Measurements from ENCODE around the gene STOML3. TPM values are rescaled to one million over a fixed set of nuclear protein-coding genes. Genes with fewer than 3 reads are reported as not detected.

STOML3 gene, protein sequence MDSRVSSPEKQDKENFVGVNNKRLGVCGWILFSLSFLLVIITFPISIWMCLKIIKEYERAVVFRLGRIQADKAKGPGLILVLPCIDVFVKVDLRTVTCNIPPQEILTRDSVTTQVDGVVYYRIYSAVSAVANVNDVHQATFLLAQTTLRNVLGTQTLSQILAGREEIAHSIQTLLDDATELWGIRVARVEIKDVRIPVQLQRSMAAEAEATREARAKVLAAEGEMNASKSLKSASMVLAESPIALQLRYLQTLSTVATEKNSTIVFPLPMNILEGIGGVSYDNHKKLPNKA
- not detected for total RNA-seq

DNA sequence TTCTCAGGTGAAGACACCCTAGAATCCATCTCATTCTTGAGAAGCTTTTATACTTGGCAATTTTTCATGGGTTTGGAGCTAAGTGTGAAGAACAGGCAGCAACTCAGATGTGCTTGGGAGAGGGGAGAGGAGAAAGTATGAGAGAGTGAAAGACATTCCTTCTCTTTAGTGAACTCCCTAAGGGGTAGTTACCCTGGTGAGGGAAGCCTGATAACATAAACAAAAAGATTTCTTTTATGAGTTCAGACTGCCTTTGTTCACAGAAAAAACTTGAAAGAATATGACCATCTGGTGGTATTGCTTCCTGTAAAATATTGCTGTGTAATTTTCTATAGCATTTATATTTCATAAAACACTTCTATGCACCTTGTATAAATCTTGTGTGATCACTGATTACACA lies at the start of gene STOML3:
Gene STOML3, minus strand, starts transcription at position 139 of the 400 bp plus-strand sequence. Its CDS starts 110 bp downstream, at position 29.
- H3K27me3 Mint-ChIP-seq = no peaks in the 10 kb centered on the region
- no peak within 1 kb of the TSS for H3K27ac Mint-ChIP-seq
- H3K4me1 Mint-ChIP-seq = no peaks in the 10 kb centered on the region
- ChIA-PET POLR2A (interaction anchor here (0.5 kb wide), 1 partner anchor 8 kb away, joined by 3 read pairs; no protein-coding TSS in a partner anchor), CTCF (no interaction called here)
- no peak for DNase-seq
- no peak within 1 kb of the TSS for H3K4me3 Mint-ChIP-seq
- H3K9me3 Mint-ChIP-seq = no peaks in the 10 kb centered on the region
- no peaks in the 10 kb centered on the region for H3K36me3 Mint-ChIP-seq (ENCODE audit: low read depth)

DNA sequence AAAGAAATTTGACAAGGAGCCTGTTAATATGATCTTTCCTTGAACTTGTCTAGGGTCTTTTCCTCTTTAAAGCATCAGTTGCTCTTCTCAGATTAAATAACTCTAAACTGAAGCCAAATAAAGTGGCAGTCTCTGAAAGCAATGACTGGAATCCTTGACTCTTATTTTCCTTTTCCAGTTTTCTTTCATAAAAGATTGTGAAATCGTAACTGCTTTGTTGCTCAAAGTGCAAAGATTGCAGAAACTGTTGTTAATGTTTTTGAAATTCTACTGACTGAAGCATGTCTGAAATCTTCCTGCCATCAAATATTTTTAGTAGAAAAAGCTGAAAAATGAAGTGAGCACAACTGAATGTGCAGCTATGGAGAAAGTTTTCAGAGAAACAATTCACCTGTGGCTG lies 49.6 kb upstream of the STOML3 start:
- CTCF ChIA-PET = no interaction called here
- H3K4me3 Mint-ChIP-seq = peak overlapping the region; percentile 30
- H3K9me3 Mint-ChIP-seq = no peaks in the 10 kb centered on the region
- peaks cover 33% of the 10 kb centered on the region for H3K36me3 Mint-ChIP-seq (ENCODE audit: low read depth)
- H3K27ac Mint-ChIP-seq = no peak overlapping the region
- POLR2A ChIA-PET = no interaction called here
- H3K4me1 Mint-ChIP-seq = peaks cover 40% of the 10 kb centered on the region
- H3K27me3 Mint-ChIP-seq = no peaks in the 10 kb centered on the region
- no peak for DNase-seq

DNA sequence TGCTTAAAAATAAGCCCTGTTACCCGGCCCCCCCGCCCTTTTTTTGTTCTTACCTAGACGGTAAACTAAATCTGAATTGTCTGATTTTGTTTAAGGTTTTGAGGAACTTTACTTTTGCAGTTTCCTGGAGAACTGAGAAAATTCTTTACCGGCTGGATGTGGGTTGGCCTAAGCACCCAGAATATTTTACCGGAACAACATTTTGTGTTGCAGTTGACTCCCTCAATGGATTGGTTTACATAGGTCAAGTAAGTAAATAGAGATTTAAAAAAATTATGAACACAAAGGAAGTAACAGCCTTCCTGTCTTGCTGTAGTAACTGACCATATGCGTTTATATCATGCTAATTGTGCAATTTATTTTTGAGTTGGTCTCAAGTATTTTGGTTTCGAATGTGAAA lies 48.4 kb upstream of the STOML3 start:
- no peak for DNase-seq
- H3K27ac Mint-ChIP-seq = peak overlapping the region; percentile 93
- peaks cover 51% of the 10 kb centered on the region for H3K4me1 Mint-ChIP-seq
- H3K9me3 Mint-ChIP-seq = no peaks in the 10 kb centered on the region
- peaks cover 22% of the 10 kb centered on the region for H3K36me3 Mint-ChIP-seq (ENCODE audit: low read depth)
- no peaks in the 10 kb centered on the region for H3K27me3 Mint-ChIP-seq
- H3K4me3 Mint-ChIP-seq = peak overlapping the region; percentile 87
- ChIA-PET POLR2A (interaction anchor here (0.6 to 4.1 kb wide), 8 partner anchors 9 to 1873 kb away, joined by 3 to 28 read pairs (median 7); no protein-coding TSS in a partner anchor), CTCF (interaction anchor here (1.1 to 3.9 kb wide), 2 partner anchors 22 to 638 kb away, joined by 3 to 18 read pairs; no protein-coding TSS in a partner anchor)

DNA sequence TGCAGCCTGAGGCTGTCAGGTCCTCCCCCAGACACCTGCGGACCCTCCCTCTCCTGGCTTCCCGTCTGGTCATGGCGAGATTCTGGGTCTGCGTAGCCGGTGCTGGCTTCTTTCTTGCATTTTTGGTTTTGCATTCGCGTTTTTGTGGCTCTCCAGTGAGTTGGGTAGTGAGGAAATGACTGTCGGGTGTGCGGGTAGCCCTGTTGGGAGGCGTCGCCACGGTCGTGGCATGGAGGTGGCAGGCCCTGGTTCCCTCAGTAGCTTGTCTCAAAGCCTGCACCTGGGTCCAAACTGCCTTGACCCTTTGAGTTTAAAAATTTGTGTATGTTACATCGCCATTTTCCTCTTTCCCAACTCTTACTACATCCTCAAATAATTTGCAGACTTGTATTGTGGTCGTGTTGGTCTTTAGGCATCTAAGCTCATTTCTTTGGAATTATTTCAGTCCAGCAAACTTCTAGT lies 48.0 kb upstream of the STOML3 start:
- peak overlapping the region; percentile 87 for H3K4me3 Mint-ChIP-seq
- ChIA-PET CTCF (interaction anchor here (0.8 to 3.9 kb wide), 4 partner anchors 10 to 639 kb away, joined by 3 to 18 read pairs (median 3); no protein-coding TSS in a partner anchor), POLR2A (interaction anchor here (0.6 to 4.1 kb wide), 10 partner anchors 9 to 1874 kb away, joined by 3 to 28 read pairs (median 7); partner anchors contain the start of gene UFM1)
- H3K4me1 Mint-ChIP-seq = peaks cover 55% of the 10 kb centered on the region
- peak overlapping the region; percentile 93 for H3K27ac Mint-ChIP-seq
- peak; percentile 73 for DNase-seq
- H3K27me3 Mint-ChIP-seq = no peaks in the 10 kb centered on the region
- peaks cover 18% of the 10 kb centered on the region for H3K36me3 Mint-ChIP-seq (ENCODE audit: low read depth)
- no peaks in the 10 kb centered on the region for H3K9me3 Mint-ChIP-seq

DNA sequence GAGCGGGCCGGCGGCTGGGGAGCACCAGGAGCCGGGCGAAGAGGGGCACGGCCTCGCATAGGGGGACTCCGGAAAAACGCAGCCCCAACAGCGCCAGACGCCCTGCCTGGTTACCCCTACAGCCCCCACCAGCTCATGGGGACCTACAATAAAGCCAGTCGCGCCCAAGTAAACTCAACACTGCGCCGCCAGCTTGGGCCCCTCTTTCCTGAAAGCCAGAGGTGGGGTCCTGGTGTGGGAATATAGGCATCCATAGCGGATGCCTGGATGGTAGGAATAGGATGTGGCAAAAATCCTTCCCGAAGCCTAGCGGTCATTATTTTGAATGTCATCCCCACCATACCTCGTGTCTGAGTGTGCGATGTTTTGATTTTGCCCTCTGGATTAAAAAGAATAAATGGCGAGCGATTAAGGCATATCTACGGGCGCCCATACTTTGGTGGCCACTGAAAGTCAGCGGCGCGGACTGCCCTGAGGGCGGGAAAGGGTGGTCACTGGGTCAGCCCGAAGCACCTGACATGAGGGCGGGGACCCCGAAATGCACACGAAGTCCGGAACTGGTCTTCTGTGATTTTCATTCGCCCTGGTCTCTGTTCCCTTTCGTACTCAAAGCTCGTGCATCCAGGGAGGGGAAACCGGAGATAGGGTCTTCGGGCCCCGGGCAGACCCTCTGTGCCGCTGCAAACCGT lies 47.4 kb upstream of the STOML3 start, which contains the start of the genes NHLRC3 and PROSER1:
Gene NHLRC3, plus strand, starts transcription at position 577 of the 689 bp plus-strand sequence. CDS start 184 bp downstream, outside the sequence.
Gene PROSER1, minus strand, starts transcription at position 210 of the 689 bp plus-strand sequence. CDS start 847 bp downstream, outside the sequence.
- peaks cover 52% of the 10 kb centered on the region for H3K4me1 Mint-ChIP-seq
- H3K4me3 Mint-ChIP-seq = peak within 1 kb of the TSS; percentile 87
- H3K36me3 Mint-ChIP-seq (ENCODE audit: low read depth) = peaks cover 16% of the 10 kb centered on the region
- DNase-seq = peak; percentile 81
- ChIA-PET CTCF (interaction anchor here (0.8 to 3.9 kb wide), 6 partner anchors 9 to 639 kb away, joined by 3 to 18 read pairs (median 3); no protein-coding TSS in a partner anchor), POLR2A (interaction anchor here (0.8 to 4.1 kb wide), 12 partner anchors 8 to 1627 kb away, joined by 3 to 28 read pairs (median 7); partner anchors contain the start of genes COG6 and UFM1)
- peak within 1 kb of the TSS; percentile 93 for H3K27ac Mint-ChIP-seq
- H3K9me3 Mint-ChIP-seq = no peaks in the 10 kb centered on the region
- H3K27me3 Mint-ChIP-seq = no peaks in the 10 kb centered on the region

DNA sequence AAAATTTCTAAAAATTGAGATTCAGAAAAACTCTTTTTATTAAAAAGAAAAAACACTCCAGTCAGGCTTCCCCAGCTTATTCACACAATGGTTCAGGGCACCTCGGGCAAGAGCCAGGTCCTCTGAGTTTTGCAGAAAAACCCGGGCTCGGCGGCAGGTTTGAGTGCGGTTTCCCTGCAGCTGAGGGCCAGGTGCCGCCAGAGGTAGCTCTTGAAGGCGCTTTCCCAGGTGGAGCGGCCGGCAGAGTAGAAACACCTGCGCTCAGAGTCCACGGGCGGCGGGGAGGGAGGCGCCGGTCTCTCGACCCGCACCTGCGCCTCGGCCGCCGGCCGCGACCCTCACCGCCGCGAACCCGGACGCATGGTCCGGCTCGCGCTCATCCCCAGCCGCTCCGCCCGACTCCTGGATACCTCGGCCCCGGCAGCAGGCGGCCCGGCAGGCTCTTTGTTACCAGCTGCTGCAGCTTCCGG lies 46.8 kb upstream of the STOML3 start:
- Mint-ChIP-seq H3K4me1 (peaks cover 52% of the 10 kb centered on the region), H3K36me3 (ENCODE audit: low read depth) (peaks cover 18% of the 10 kb centered on the region), H3K27ac (peak overlapping the region; percentile 93), H3K4me3 (peak overlapping the region; percentile 87), H3K9me3 (no peaks in the 10 kb centered on the region), H3K27me3 (no peaks in the 10 kb centered on the region)
- DNase-seq = no peak
- ChIA-PET CTCF (interaction anchor here (0.8 to 3.9 kb wide), 5 partner anchors 10 to 575 kb away, joined by 3 to 18 read pairs (median 3); no protein-coding TSS in a partner anchor), POLR2A (interaction anchor here (0.8 to 4.1 kb wide), 10 partner anchors 11 to 1628 kb away, joined by 3 to 28 read pairs (median 8); partner anchors contain the start of genes COG6 and UFM1)

DNA sequence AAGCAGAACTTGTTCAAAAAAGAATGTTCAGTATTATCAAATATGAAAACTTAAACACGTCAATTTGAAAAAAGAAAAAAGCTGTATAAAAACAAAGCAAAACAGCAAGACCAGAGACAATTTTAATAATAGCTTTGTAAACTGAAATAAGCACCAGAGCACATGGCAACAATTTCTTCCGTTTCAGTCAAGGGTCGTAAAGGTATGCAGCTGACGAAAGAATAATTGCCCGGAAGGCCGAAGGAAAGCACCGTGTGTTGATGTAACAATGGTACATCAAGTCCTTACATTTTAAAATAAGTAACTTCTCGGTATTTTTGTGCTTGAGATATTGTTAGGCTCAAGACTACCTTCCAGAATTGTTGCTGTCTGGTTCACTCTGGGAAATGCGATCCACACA lies 45.6 kb upstream of the STOML3 start:
- no peaks in the 10 kb centered on the region for H3K9me3 Mint-ChIP-seq
- H3K27ac Mint-ChIP-seq = peak overlapping the region; percentile 82
- peak; percentile 22 for DNase-seq
- POLR2A ChIA-PET = interaction anchor here (2.7 to 4.1 kb wide), 3 partner anchors 9 to 19 kb away, joined by 16 to 28 read pairs (median 19); no protein-coding TSS in a partner anchor
- peaks cover 20% of the 10 kb centered on the region for H3K36me3 Mint-ChIP-seq (ENCODE audit: low read depth)
- CTCF ChIA-PET = interaction anchor here (1.8 to 3.9 kb wide), 2 partner anchors 9 to 19 kb away, joined by 4 to 18 read pairs; no protein-coding TSS in a partner anchor
- H3K4me1 Mint-ChIP-seq = peaks cover 51% of the 10 kb centered on the region
- no peaks in the 10 kb centered on the region for H3K27me3 Mint-ChIP-seq
- peak overlapping the region; percentile 87 for H3K4me3 Mint-ChIP-seq

DNA sequence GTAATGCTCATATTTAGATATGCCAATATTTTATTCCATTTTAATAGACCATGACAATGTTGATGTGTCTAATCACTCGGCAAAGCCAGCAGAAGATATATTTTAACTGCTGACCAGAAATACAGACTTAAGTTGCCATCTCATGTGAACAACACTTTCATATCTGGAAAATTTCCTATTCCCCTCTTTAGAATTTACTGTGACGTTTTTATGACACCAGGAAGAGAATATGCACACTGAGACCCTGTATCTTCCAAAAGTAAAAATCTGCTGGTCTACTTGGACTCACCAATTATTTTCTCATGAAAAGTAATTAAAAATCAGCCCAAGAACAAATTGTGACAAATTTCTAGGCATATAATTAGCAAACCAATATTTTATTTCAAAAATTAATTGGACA lies 45.2 kb upstream of the STOML3 start:
- CTCF ChIA-PET = interaction anchor here (1.8 to 3.9 kb wide), 2 partner anchors 9 to 19 kb away, joined by 4 to 18 read pairs; no protein-coding TSS in a partner anchor
- peak overlapping the region; percentile 8 for H3K27ac Mint-ChIP-seq
- no peak for DNase-seq
- peak overlapping the region; percentile 87 for H3K4me3 Mint-ChIP-seq
- no peaks in the 10 kb centered on the region for H3K9me3 Mint-ChIP-seq
- H3K36me3 Mint-ChIP-seq (ENCODE audit: low read depth) = peaks cover 18% of the 10 kb centered on the region
- no peaks in the 10 kb centered on the region for H3K27me3 Mint-ChIP-seq
- H3K4me1 Mint-ChIP-seq = peaks cover 49% of the 10 kb centered on the region
- POLR2A ChIA-PET = interaction anchor here (1.6 to 4.1 kb wide), 4 partner anchors 9 to 18 kb away, joined by 3 to 28 read pairs (median 18); no protein-coding TSS in a partner anchor

DNA sequence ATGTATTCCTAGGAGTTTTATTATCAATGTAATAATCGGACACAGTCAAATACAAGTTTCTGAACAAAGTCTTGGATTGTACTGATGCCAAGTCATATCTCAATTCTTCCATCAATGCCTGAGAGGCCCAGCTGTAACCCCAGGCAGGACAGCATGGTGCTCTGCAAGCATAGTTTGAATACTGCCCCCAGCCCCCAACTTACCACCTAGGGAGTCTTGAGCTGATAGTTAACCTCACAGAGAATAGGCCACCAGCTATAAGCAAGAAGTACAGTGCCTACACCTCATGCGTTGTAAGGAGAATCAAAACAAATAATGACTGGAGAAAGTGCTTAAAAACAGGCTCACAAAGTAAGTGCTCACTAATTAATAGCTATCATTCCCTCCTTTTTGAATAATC lies 44.6 kb upstream of the STOML3 start:
- POLR2A ChIA-PET = interaction anchor here (1.6 to 4.1 kb wide), 2 partner anchors 11 to 18 kb away, joined by 3 to 28 read pairs; no protein-coding TSS in a partner anchor
- DNase-seq = no peak
- H3K27ac Mint-ChIP-seq = no peak overlapping the region
- no peaks in the 10 kb centered on the region for H3K9me3 Mint-ChIP-seq
- peak overlapping the region; percentile 87 for H3K4me3 Mint-ChIP-seq
- CTCF ChIA-PET = interaction anchor here (1.2 to 3.9 kb wide), 2 partner anchors 18 to 227 kb away, joined by 3 to 18 read pairs; no protein-coding TSS in a partner anchor
- peaks cover 43% of the 10 kb centered on the region for H3K4me1 Mint-ChIP-seq
- no peaks in the 10 kb centered on the region for H3K27me3 Mint-ChIP-seq
- peaks cover 16% of the 10 kb centered on the region for H3K36me3 Mint-ChIP-seq (ENCODE audit: low read depth)

DNA sequence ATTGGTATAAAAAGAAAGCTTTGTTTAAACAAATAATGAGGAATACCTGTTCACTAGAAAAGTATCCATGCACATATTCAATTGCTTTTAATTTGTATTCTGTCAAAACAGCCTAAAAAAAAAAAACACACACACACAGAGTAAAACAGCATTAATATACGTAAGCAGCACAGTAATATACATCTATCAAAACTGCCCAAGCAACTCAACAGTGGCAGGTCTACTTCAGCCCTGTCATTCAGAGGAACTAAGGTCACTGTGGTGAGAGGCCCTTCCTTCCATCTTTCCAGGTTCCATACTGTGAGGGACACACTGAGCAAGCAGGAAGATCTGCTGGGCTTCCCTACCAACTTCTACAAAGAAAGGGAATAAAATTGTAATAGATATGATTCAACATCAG lies 43.5 kb upstream of the STOML3 start:
- H3K4me3 Mint-ChIP-seq = no peak overlapping the region

DNA sequence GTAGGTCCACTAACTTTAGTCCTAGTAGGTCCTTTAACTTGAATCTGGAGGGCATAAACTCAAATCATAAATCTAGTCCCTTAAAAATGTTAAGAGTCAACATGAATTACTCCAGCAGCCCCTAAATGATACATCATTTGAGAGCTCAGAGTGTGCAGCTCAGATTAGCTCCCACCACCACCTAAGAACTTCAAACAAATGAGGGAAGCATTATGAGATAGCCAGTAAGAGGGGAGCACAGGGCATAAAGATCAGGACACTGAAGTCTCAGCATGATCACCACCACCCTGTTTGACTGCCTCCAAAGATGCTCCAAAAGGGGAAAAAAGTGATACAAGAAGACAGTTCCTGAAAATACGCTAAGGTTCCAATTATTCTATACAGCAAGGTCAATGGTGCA lies 41.5 kb upstream of the STOML3 start:
- Mint-ChIP-seq H3K4me1 (peaks cover 29% of the 10 kb centered on the region), H3K27me3 (no peaks in the 10 kb centered on the region), H3K9me3 (no peaks in the 10 kb centered on the region), H3K27ac (no peak overlapping the region), H3K4me3 (no peak overlapping the region), H3K36me3 (ENCODE audit: low read depth) (peaks cover 23% of the 10 kb centered on the region)
- DNase-seq = no peak
- CTCF ChIA-PET = interaction anchor here (0.9 to 1.4 kb wide), 3 partner anchors 10 to 16 kb away, joined by 4 to 5 read pairs (median 5); no protein-coding TSS in a partner anchor
- POLR2A ChIA-PET = no interaction called here

More for the DNA sequence above, 43.5 kb upstream of the STOML3 start:
- ChIA-PET CTCF (no interaction called here), POLR2A (no interaction called here)
- H3K27me3 Mint-ChIP-seq = no peaks in the 10 kb centered on the region
- no peak for DNase-seq
- peaks cover 16% of the 10 kb centered on the region for H3K36me3 Mint-ChIP-seq (ENCODE audit: low read depth)
- no peaks in the 10 kb centered on the region for H3K9me3 Mint-ChIP-seq
- H3K27ac Mint-ChIP-seq = no peak overlapping the region
- H3K4me1 Mint-ChIP-seq = peaks cover 34% of the 10 kb centered on the region

DNA sequence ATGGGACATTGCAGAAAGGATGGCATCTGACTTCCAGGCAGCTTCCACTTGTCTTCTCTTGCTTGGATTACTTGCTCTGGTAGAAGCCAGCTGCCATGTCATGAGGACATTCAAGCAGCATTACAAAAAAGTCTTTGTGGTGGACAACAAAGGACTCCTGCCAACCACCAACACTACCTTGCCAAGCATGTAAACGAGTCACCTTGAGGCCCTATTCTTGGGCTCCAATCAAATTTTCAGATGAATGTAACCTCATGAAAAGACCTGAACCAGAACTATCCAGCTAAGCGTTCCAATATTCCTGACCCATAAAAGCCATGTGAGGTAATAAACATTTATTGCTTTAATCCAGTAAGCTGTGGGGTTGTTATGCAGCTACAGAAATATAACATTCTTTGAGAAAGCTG lies 34.8 kb upstream of the STOML3 start:
- ChIA-PET POLR2A (interaction anchor here (4.3 kb wide), 1 partner anchor 12 kb away, joined by 19 read pairs; the partner anchor contains the start of genes NHLRC3 and PROSER1), CTCF (no interaction called here)
- H3K27ac Mint-ChIP-seq = no peak overlapping the region
- DNase-seq = no peak
- no peaks in the 10 kb centered on the region for H3K9me3 Mint-ChIP-seq
- no peak overlapping the region for H3K4me3 Mint-ChIP-seq
- H3K27me3 Mint-ChIP-seq = no peaks in the 10 kb centered on the region
- H3K36me3 Mint-ChIP-seq (ENCODE audit: low read depth) = peaks cover 60% of the 10 kb centered on the region
- H3K4me1 Mint-ChIP-seq = no peaks in the 10 kb centered on the region

Measured in activated CD4-positive, alpha-beta memory T cell treated with anti-CD3 and anti-CD28 coated beads, Interleukin-2, amount 10 ng/mL, durations not matched to agents 7 days and 5 days (primary cell).